ENCODE results near the gene DYNLT2. TPM values are rescaled to one million over a fixed set of nuclear protein-coding genes. Genes with fewer than 3 reads are reported as not detected.

DYNLT2 gene
- total and polyA plus RNA-seq, 7 experiments from 2014 or later = 0.58 to 4.7 (median 2.9) TPM

DNA sequence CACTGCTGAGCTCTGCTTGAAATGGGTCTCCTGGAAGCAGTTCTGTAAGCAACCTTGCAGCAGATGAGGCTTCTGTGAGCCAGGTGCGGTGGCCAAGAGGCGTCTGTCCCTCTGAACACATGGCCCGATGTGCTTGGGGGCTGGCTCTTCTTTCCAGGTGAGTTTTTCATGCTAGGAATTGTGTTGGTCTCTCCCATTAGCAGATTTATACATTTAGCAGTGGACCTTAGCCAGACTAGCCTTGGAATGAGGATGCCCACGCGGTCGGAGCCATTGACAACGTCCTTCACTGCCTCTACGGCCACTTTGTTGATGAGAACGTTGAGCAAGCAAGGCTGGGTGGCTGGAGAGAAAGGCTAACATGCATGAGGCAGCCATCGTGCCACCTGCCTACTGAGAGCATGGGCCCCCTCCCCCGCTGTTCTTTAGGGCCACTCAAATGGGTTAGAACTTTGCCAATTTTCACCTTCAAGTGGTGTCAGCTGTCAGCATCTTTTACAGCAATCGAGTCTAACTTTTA, 33.5 kb upstream of the DYNLT2 start:
- POLR2A ChIA-PET = no interaction called here
- H3K27ac ChIP-seq (ENCODE audit: low read depth, low read length) = no peak overlapping the region
- H3K27me3 Mint-ChIP-seq = peaks cover 0 to 5% (median 0%) of the 10 kb centered on the region in 5 donors
- intact Hi-C loops (cut with micrococcal nuclease) = no loop called here
- DNase-seq (peak in 1 of 9 donors; percentile 9), ATAC-seq (no peak)
- CTCF ChIA-PET = no interaction called here
- H3K27ac Mint-ChIP-seq = no peak overlapping the region
- no peaks in the 10 kb centered on the region for H3K27me3 ChIP-seq (ENCODE audit: control insufficient read depth in 2 of 2, insufficient read depth in 2 of 2, low read length in 2 of 2)
- H3K4me3 ChIP-seq (ENCODE audit: low read length) = no peak overlapping the region
- peaks cover 0 to 5% (median 4%) of the 10 kb centered on the region in 7 donors for H3K4me1 Mint-ChIP-seq
- peaks cover 0 to 5% of the 10 kb centered on the region in 2 donors for H3K4me1 ChIP-seq (ENCODE audit: control insufficient read depth in 2 of 2, insufficient read depth in 2 of 2, low read length in 2 of 2)
- no peak overlapping the region for H3K4me3 Mint-ChIP-seq
- H3K9me3 Mint-ChIP-seq = peaks cover 0 to 11% (median 1%) of the 10 kb centered on the region in 11 donors
- H3K36me3 Mint-ChIP-seq = peaks cover 0 to 34% (median 29%) of the 10 kb centered on the region in 5 donors
- peaks cover 0 to 23% (median 0%) of the 10 kb centered on the region in 3 experiments for H3K36me3 ChIP-seq (ENCODE audit: control insufficient read depth in 2 of 3, insufficient read depth in 3 of 3, low read length in 3 of 3)
- no peaks in the 10 kb centered on the region for H3K9me3 ChIP-seq (ENCODE audit: control insufficient read depth in 2 of 3, low read length in 3 of 3)

- Mint-ChIP-seq H3K4me1 (no peaks in the 10 kb centered on the region), H3K27ac (peak overlapping the region in 1 of 9 donors; percentile 36), H3K36me3 (peaks cover 0 to 34% (median 30%) of the 10 kb centered on the region in 5 donors), H3K9me3 (peaks cover 0 to 11% (median 1%) of the 10 kb centered on the region in 11 donors), H3K4me3 (no peak overlapping the region), H3K27me3 (peaks cover 0 to 3% (median 0%) of the 10 kb centered on the region in 5 donors)
- no peaks in the 10 kb centered on the region for H3K27me3 ChIP-seq (ENCODE audit: control insufficient read depth in 2 of 2, insufficient read depth in 2 of 2, low read length in 2 of 2)
- CTCF ChIA-PET = no interaction called here
- DNase-seq (peak in 1 of 9 donors; percentile 19), ATAC-seq (no peak)
- H3K27ac ChIP-seq (ENCODE audit: low read depth, low read length) = no peak overlapping the region
- POLR2A ChIA-PET = no interaction called here
- no peaks in the 10 kb centered on the region for H3K9me3 ChIP-seq (ENCODE audit: control insufficient read depth in 2 of 3, low read length in 3 of 3)
- H3K36me3 ChIP-seq (ENCODE audit: control insufficient read depth in 2 of 3, insufficient read depth in 3 of 3, low read length in 3 of 3) = peaks cover 0 to 30% (median 3%) of the 10 kb centered on the region in 3 experiments
- intact Hi-C loops (cut with micrococcal nuclease) = no loop called here
- H3K4me1 ChIP-seq (ENCODE audit: control insufficient read depth in 2 of 2, insufficient read depth in 2 of 2, low read length in 2 of 2) = no peaks in the 10 kb centered on the region
- no peak overlapping the region for H3K4me3 ChIP-seq (ENCODE audit: low read length)
Observed at GRCh38 chr6:169783971-169784820, 32.8 kb upstream of the DYNLT2 start.

DNA sequence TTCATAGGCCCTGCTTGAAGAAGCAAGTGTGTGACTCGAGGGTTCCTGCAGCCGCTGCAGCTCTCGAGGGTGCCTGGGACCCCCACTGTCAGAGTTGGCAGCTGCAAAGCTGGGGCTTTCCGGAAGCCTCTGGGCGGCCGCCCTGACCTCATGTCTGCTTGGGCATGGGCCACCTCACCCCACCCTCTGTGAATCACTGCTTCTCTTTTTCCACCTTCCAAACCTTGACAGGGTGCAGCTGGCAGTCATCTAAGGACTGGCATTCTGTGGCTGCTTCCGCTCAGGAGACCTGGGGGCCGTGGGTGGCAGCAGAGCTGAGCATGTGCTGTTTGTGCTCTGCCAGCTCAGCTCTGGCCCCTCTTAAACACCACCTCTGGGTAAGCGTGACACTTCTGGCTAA, 32.0 kb upstream of the DYNLT2 start:
- H3K4me1 Mint-ChIP-seq = no peaks in the 10 kb centered on the region
- ATAC-seq (no peak), DNase-seq (no peak)
- POLR2A ChIA-PET = no interaction called here
- intact Hi-C loops (cut with micrococcal nuclease) = no loop called here
- H3K36me3 ChIP-seq (ENCODE audit: control insufficient read depth in 2 of 3, insufficient read depth in 3 of 3, low read length in 3 of 3) = peaks cover 0 to 36% (median 3%) of the 10 kb centered on the region in 3 experiments
- no peaks in the 10 kb centered on the region for H3K4me1 ChIP-seq (ENCODE audit: control insufficient read depth in 2 of 2, insufficient read depth in 2 of 2, low read length in 2 of 2)
- CTCF ChIA-PET = no interaction called here
- no peaks in the 10 kb centered on the region for H3K9me3 ChIP-seq (ENCODE audit: control insufficient read depth in 2 of 3, low read length in 3 of 3)
- peaks cover 0 to 38% (median 30%) of the 10 kb centered on the region in 5 donors for H3K36me3 Mint-ChIP-seq
- no peaks in the 10 kb centered on the region for H3K27me3 Mint-ChIP-seq
- no peak overlapping the region for H3K4me3 ChIP-seq (ENCODE audit: low read length)
- H3K27ac Mint-ChIP-seq = no peak overlapping the region
- peaks cover 0 to 11% (median 1%) of the 10 kb centered on the region in 11 donors for H3K9me3 Mint-ChIP-seq
- H3K4me3 Mint-ChIP-seq = no peak overlapping the region
- H3K27me3 ChIP-seq (ENCODE audit: control insufficient read depth in 2 of 2, insufficient read depth in 2 of 2, low read length in 2 of 2) = no peaks in the 10 kb centered on the region
- no peak overlapping the region for H3K27ac ChIP-seq (ENCODE audit: low read depth, low read length)

GRCh38 chr6:169782966-169783365, 31.6 kb upstream of the DYNLT2 start:
- H3K27me3 ChIP-seq (ENCODE audit: control insufficient read depth in 2 of 2, insufficient read depth in 2 of 2, low read length in 2 of 2) = no peaks in the 10 kb centered on the region
- ChIA-PET POLR2A (no interaction called here), CTCF (no interaction called here)
- ATAC-seq (no peak), DNase-seq (peak in 1 of 9 donors; percentile 9)
- H3K27me3 Mint-ChIP-seq = no peaks in the 10 kb centered on the region
- H3K9me3 ChIP-seq (ENCODE audit: control insufficient read depth in 2 of 3, low read length in 3 of 3) = no peaks in the 10 kb centered on the region
- no peaks in the 10 kb centered on the region for H3K4me1 Mint-ChIP-seq
- no peak overlapping the region for H3K27ac ChIP-seq (ENCODE audit: low read depth, low read length)
- H3K4me3 ChIP-seq (ENCODE audit: low read length) = no peak overlapping the region
- H3K36me3 Mint-ChIP-seq = peaks cover 0 to 41% (median 30%) of the 10 kb centered on the region in 5 donors
- no peaks in the 10 kb centered on the region for H3K4me1 ChIP-seq (ENCODE audit: control insufficient read depth in 2 of 2, insufficient read depth in 2 of 2, low read length in 2 of 2)
- H3K4me3 Mint-ChIP-seq = no peak overlapping the region
- H3K9me3 Mint-ChIP-seq = peaks cover 0 to 11% (median 1%) of the 10 kb centered on the region in 11 donors
- no peak overlapping the region for H3K27ac Mint-ChIP-seq
- H3K36me3 ChIP-seq (ENCODE audit: control insufficient read depth in 2 of 3, insufficient read depth in 3 of 3, low read length in 3 of 3) = peaks cover 0 to 37% (median 3%) of the 10 kb centered on the region in 3 experiments
- intact Hi-C loops (cut with micrococcal nuclease) = no loop called here

DNA sequence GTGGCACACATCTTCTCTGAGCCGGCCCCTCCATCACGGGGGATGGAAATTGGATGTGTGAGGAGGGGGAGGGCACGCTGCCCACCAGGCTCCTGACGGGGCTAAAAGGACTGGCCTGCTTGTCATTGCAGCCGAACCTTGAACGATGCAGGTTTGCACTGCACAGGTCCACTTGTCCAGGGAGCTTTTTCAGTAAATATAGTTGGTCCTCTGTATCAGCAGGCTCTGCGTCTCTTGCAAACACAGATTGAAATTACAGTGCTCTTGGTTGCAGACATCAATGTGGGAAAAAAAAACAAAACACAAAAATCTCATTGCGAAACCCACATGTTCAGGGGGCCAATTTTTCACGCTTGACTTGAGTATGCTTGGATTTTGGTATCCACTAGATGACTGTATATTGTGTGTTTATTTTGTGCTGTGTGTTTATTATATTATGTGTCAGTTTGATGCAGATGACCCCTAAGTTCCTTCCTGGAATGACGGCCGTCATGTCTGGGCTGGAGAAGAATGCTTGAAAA, 29.3 kb upstream of the DYNLT2 start:
- intact Hi-C loops (cut with micrococcal nuclease) = no loop called here
- Histone ChIP-seq H3K4me1 (ENCODE audit: control insufficient read depth in 2 of 2, insufficient read depth in 2 of 2, low read length in 2 of 2) (no peaks in the 10 kb centered on the region), H3K9me3 (ENCODE audit: control insufficient read depth in 2 of 3, low read length in 3 of 3) (no peaks in the 10 kb centered on the region), H3K4me3 (ENCODE audit: low read length) (no peak overlapping the region), H3K27me3 (ENCODE audit: control insufficient read depth in 2 of 2, insufficient read depth in 2 of 2, low read length in 2 of 2) (no peaks in the 10 kb centered on the region), H3K27ac (ENCODE audit: low read depth, low read length) (no peak overlapping the region), H3K36me3 (ENCODE audit: control insufficient read depth in 2 of 3, insufficient read depth in 3 of 3, low read length in 3 of 3) (peaks cover 0 to 59% (median 3%) of the 10 kb centered on the region in 3 experiments)
- ATAC-seq (no peak), DNase-seq (no peak)
- POLR2A ChIA-PET = no interaction called here
- Mint-ChIP-seq H3K27ac (no peak overlapping the region), H3K36me3 (peaks cover 8 to 58% (median 34%) of the 10 kb centered on the region in 5 donors), H3K9me3 (peaks cover 0 to 11% (median 1%) of the 10 kb centered on the region in 11 donors), H3K4me1 (no peaks in the 10 kb centered on the region), H3K4me3 (no peak overlapping the region), H3K27me3 (no peaks in the 10 kb centered on the region)
- CTCF ChIA-PET = no interaction called here

- intact Hi-C loops (cut with micrococcal nuclease) = no loop called here
- Histone ChIP-seq H3K4me3 (ENCODE audit: low read length) (no peak overlapping the region), H3K27me3 (ENCODE audit: control insufficient read depth in 2 of 2, insufficient read depth in 2 of 2, low read length in 2 of 2) (no peaks in the 10 kb centered on the region), H3K4me1 (ENCODE audit: control insufficient read depth in 2 of 2, insufficient read depth in 2 of 2, low read length in 2 of 2) (no peaks in the 10 kb centered on the region), H3K36me3 (ENCODE audit: control insufficient read depth in 2 of 3, insufficient read depth in 3 of 3, low read length in 3 of 3) (peaks cover 0 to 59% (median 3%) of the 10 kb centered on the region in 3 experiments), H3K9me3 (ENCODE audit: control insufficient read depth in 2 of 3, low read length in 3 of 3) (no peaks in the 10 kb centered on the region), H3K27ac (ENCODE audit: low read depth, low read length) (no peak overlapping the region)
- H3K36me3 Mint-ChIP-seq = peaks cover 8 to 65% (median 37%) of the 10 kb centered on the region in 5 donors
- no peak overlapping the region for H3K4me3 Mint-ChIP-seq
- no peaks in the 10 kb centered on the region for H3K27me3 Mint-ChIP-seq
- no peak for DNase-seq
- no peaks in the 10 kb centered on the region for H3K4me1 Mint-ChIP-seq
- CTCF ChIA-PET = no interaction called here
- no peak overlapping the region for H3K27ac Mint-ChIP-seq
- peaks cover 0 to 11% (median 1%) of the 10 kb centered on the region in 11 donors for H3K9me3 Mint-ChIP-seq
- POLR2A ChIA-PET = no interaction called here
- no peak for ATAC-seq
Observed at GRCh38 chr6:169779896-169780295, 28.5 kb upstream of the DYNLT2 start.

All from naive thymus-derived CD4-positive, alpha-beta T cell (primary cell).